GM23248 (cell line): ENCODE data around the gene ASB1. TPM values are rescaled to one million over a fixed set of nuclear protein-coding genes. Genes with fewer than 3 reads are reported as not detected.

Source experiments
- DNase-seq: peaks from one replicate; pipeline ENCODE4 v3.0.0-alpha.2; 2015
- H2AFZ ChIP-seq: fragments of 200-600 bp; sonication (generic); 2 replicates; pipeline ENCODE4 v1.6.1; 2016; ENCODE audit warnings: antibody characterized with exemption
- H3F3A ChIP-seq: fragments of 200-600 bp; sonication (generic); 2 replicates; pipeline ENCODE4 v1.6.1; 2016; ENCODE audit warnings: mild to moderate bottlenecking, antibody characterized with exemption, mixed run types; ENCODE audit not compliant: insufficient read depth
- H3K27ac ChIP-seq: fragments of 200-600 bp; sonication (generic); 2 replicates; pipeline ENCODE4 v1.5.1; 2016; ENCODE audit warnings: mild to moderate bottlenecking
- H3K27me3 ChIP-seq: fragments of 200-600 bp; sonication (generic); replicated peaks from 2 replicates; pipeline ENCODE4 v1.6.1; 2016; ENCODE audit warnings: mild to moderate bottlenecking; ENCODE audit not compliant: insufficient read depth
- H3K36me3 ChIP-seq: fragments of 200-600 bp; sonication (generic); 2 replicates; pipeline ENCODE4 v1.6.1; 2016; ENCODE audit warnings: low read depth, mild to moderate bottlenecking
- H3K4me1 ChIP-seq: fragments of 200-600 bp; sonication (generic); 2 replicates; pipeline ENCODE4 v1.6.1; 2016; ENCODE audit warnings: mild to moderate bottlenecking; ENCODE audit not compliant: insufficient read depth
- H3K4me2 ChIP-seq: fragments of 200-600 bp; sonication (generic); one replicate; pipeline ENCODE4 v1.6.1; 2016; ENCODE audit warnings: mild to moderate bottlenecking; ENCODE audit not compliant: unreplicated experiment
- H3K4me3 ChIP-seq: fragments of 200-600 bp; sonication (generic); 2 replicates; pipeline ENCODE4 v1.5.1; 2016; ENCODE audit warnings: mild to moderate bottlenecking
- H3K79me2 ChIP-seq: fragments of 200-600 bp; sonication (generic); 2 replicates; pipeline ENCODE4 v1.6.1; 2016; ENCODE audit warnings: mild to moderate bottlenecking; ENCODE audit not compliant: insufficient read depth
- H3K9ac ChIP-seq: fragments of 200-600 bp; sonication (generic); 2 replicates; pipeline ENCODE4 v1.6.1; 2016; ENCODE audit warnings: mild to moderate bottlenecking
- H3K9me2 ChIP-seq: fragments of 200-600 bp; sonication (generic); 2 replicates; pipeline ENCODE4 v1.6.1; 2016; ENCODE audit warnings: mixed run types, mild to moderate bottlenecking, moderate library complexity; ENCODE audit not compliant: insufficient read depth
- H3K9me3 ChIP-seq: fragments of 200-600 bp; sonication (generic); one replicate; pipeline ENCODE4 v1.6.1; 2017; ENCODE audit warnings: low read depth
- H4K20me1 ChIP-seq: fragments of 200-600 bp; sonication (generic); 2 replicates; pipeline ENCODE4 v1.6.0; 2016; ENCODE audit not compliant: insufficient read depth
- EZH2 ChIP-seq: fragments of 200-600 bp; sonication (generic); IDR thresholded peaks from 2 replicates; pipeline ENCODE4 v1.6.1; 2018; ENCODE audit warnings: antibody characterized with exemption, mild to moderate bottlenecking; ENCODE audit not compliant: insufficient read depth, poor library complexity, severe bottlenecking
- EZH2phosphoT487 ChIP-seq: fragments of 200-600 bp; sonication (generic); IDR thresholded peaks from 2 replicates; pipeline ENCODE4 v1.6.1; 2018; ENCODE audit warnings: antibody characterized with exemption, moderate library complexity, mild to moderate bottlenecking, low read depth; ENCODE audit not compliant: insufficient read depth
- WGBS, 2 experiments: methylation state at CpG; one replicate each; pipeline ENCODE4 v1.1.6; 2015 to 2017; ENCODE audit warnings: low lambda C conversion rate in 2 of 2, low coverage in 1 of 2; ENCODE audit errors: missing lambda C conversion rate in 2 of 2; 5-methylcytosine and 5-hydroxymethylcytosine counted together
- in situ Hi-C: fragments of 300-500 bp; cut with MboI; formaldehyde crosslinking; loops from 2 replicates; pipeline ENCODE4 v1.15.0; 2020
- polyA plus RNA-seq: library from polyadenylated mRNA; unstranded; fragments of >200 nt; fragmentation: Nextera tagmentation; extraction: Ambion mirVana; gene quantifications from 2 replicates; pipeline ENCODE4 v1.2.1, GENCODE V29; 2016
- small RNA-seq: library from RNA; depleted of rRNA; stranded (forward); fragments of <200 nt; gene quantifications from one replicate; pipeline ENCODE3, GENCODE V24; 2014; ENCODE audit warnings: low read depth, low replicate concordance
- total RNA-seq: library from RNA; depleted of rRNA; stranded (reverse); fragments of >200 nt; shearing (Covaris generic); gene quantifications from 2 replicates; pipeline ENCODE4 v1.2.3, GENCODE V29; 2014; rRNA removed

Gene ASB1
- total and polyA plus RNA-seq, 2 experiments from 2014 or later: 35.3 to 35.5 TPM

- no peaks in the 10 kb centered on the region for H3F3A ChIP-seq
- no peaks in the 10 kb centered on the region for H3K36me3 ChIP-seq
- H3K9me2 ChIP-seq: no peaks in the 10 kb centered on the region
- no peak overlapping the region for H3K4me2 ChIP-seq
- no peaks in the 10 kb centered on the region for H3K4me1 ChIP-seq
- TF ChIP-seq EZH2 (no peak), EZH2phosphoT487 (no peak)
- no peaks in the 10 kb centered on the region for H3K9me3 ChIP-seq
- no peaks in the 10 kb centered on the region for H4K20me1 ChIP-seq
- no peak overlapping the region for H2AFZ ChIP-seq
- H3K9ac ChIP-seq: no peak overlapping the region
- no peak overlapping the region for H3K27ac ChIP-seq
- H3K79me2 ChIP-seq: no peaks in the 10 kb centered on the region
- DNase-seq: no peak
- H3K4me3 ChIP-seq: no peak overlapping the region
- no peaks in the 10 kb centered on the region for H3K27me3 ChIP-seq
- WGBS, 2 experiments: 89 to 91% methylated on average over 21 of the region's 21 CpGs
- in situ Hi-C loops: loop anchor here (10.0 kb wide), 1 partner anchor 285 kb away; no protein-coding TSS in a partner anchor
Observed at GRCh38 chr2:238499731-238500580, 73.2 kb downstream of the ASB1 start.

GRCh38 chr2:238501311-238501710 lies 74.6 kb downstream of the ASB1 start:
- H3K4me2 ChIP-seq: no peak overlapping the region
- H3K9ac ChIP-seq: no peak overlapping the region
- H2AFZ ChIP-seq: no peak overlapping the region
- H3K9me3 ChIP-seq: no peaks in the 10 kb centered on the region
- no peaks in the 10 kb centered on the region for H3K36me3 ChIP-seq
- no peak overlapping the region for H3K27ac ChIP-seq
- DNase-seq: no peak
- TF ChIP-seq EZH2 (no peak), EZH2phosphoT487 (no peak)
- H4K20me1 ChIP-seq: no peaks in the 10 kb centered on the region
- no peak overlapping the region for H3K4me3 ChIP-seq
- WGBS, 2 experiments: 64 to 74% methylated on average over 5 of the region's 5 CpGs
- no peaks in the 10 kb centered on the region for H3F3A ChIP-seq
- no peaks in the 10 kb centered on the region for H3K79me2 ChIP-seq
- in situ Hi-C loops: loop anchor here (10.0 kb wide), 1 partner anchor 283 kb away; no protein-coding TSS in a partner anchor
- H3K27me3 ChIP-seq: no peaks in the 10 kb centered on the region
- no peaks in the 10 kb centered on the region for H3K4me1 ChIP-seq
- H3K9me2 ChIP-seq: no peaks in the 10 kb centered on the region

Small RNA genes lying within 50 kb of the gene (small RNA-seq; reads per million reads assigned to genes)
- not detected for gene RNU6-234P

Other genes with a start within 250 kb of the ASB1 start
- 6.3 and 11.9 TPM in 2 replicates for gene ILKAP, start 223.2 kb upstream of the ASB1 start, total RNA-seq
- gene ILKAP, start 223.2 kb upstream of the ASB1 start, polyA plus RNA-seq: 34.1 and 35.0 TPM in 2 replicates
- 0.86 and 0.89 TPM in 2 replicates for gene HES6, start 186.9 kb upstream of the ASB1 start, total RNA-seq
- gene HES6, start 186.9 kb upstream of the ASB1 start, polyA plus RNA-seq: 0.76 and 1.3 TPM in 2 replicates
- 2.8 and 6.2 TPM in 2 replicates for gene PER2, start 138.3 kb upstream of the ASB1 start, total RNA-seq
- gene PER2, start 138.3 kb upstream of the ASB1 start, polyA plus RNA-seq: 1.6 and 2.3 TPM in 2 replicates
- 7.2 and 9.5 TPM in 2 replicates for gene TRAF3IP1, start 106.4 kb upstream of the ASB1 start, total RNA-seq
- 10.6 and 11.0 TPM in 2 replicates for gene TRAF3IP1, start 106.4 kb upstream of the ASB1 start, polyA plus RNA-seq